PC-9 (cell line): ENCODE measurements around the gene YIPF6. TPM values are rescaled to one million over a fixed set of nuclear protein-coding genes. Genes with fewer than 3 reads are reported as not detected.

Experiments
- BruUV-seq: library from RNA; stranded (reverse); fragments of 400-500 nt; replicated peaks from 2 replicates; lab custom pipeline; 2021; lab: Mats Ljungman, UMichigan
- CTCF ChIA-PET: fragments of 300-600 bp; sonication (Branson Sonifier 250); formaldehyde crosslinking; loops from one replicate; lab custom pipeline; 2022; ENCODE audit warnings: antibody characterized with exemption; lab: Charles Lee
- POLR2A ChIA-PET: fragments of 300-600 bp; sonication (Branson Sonifier 250); formaldehyde crosslinking; loops from one replicate; lab custom pipeline; 2022; ENCODE audit warnings: antibody characterized with exemption; ENCODE audit not compliant: unreplicated experiment; lab: Charles Lee
- DNase-seq, 2 experiments: peaks; one replicate each; pipeline versions ENCODE4 v3.0.0 to v3.0.0-alpha.2; 2015 to 2022; ENCODE audit warnings: mixed read lengths in 1 of 2
- H2AFZ ChIP-seq: fragments of 200-600 bp; sonication (generic); 2 replicates; pipeline ENCODE4 v1.8.1; 2017; ENCODE audit warnings: antibody characterized with exemption
- H3F3A ChIP-seq: fragments of 200-600 bp; sonication (generic); 2 replicates; pipeline ENCODE4 v1.8.1; 2017; ENCODE audit warnings: antibody characterized with exemption, mild to moderate bottlenecking, low read depth; ENCODE audit not compliant: insufficient read depth
- H3K27ac ChIP-seq: fragments of 200-600 bp; sonication (generic); 2 replicates; pipeline ENCODE4 v1.6.1; 2016; ENCODE audit warnings: mixed run types
- H3K27me3 ChIP-seq: fragments of 200-600 bp; sonication (generic); 2 replicates; pipeline ENCODE4 v1.6.1; 2016; ENCODE audit warnings: low read depth, mixed run types; ENCODE audit not compliant: insufficient read depth
- H3K36me3 ChIP-seq: fragments of 200-600 bp; sonication (generic); 2 replicates; pipeline ENCODE4 v1.6.1; 2016; ENCODE audit warnings: low read depth, mixed run types
- H3K4me1 ChIP-seq: fragments of 200-600 bp; sonication (generic); replicated peaks from 2 replicates; pipeline ENCODE4 v1.6.1; 2016; ENCODE audit warnings: mixed run types; ENCODE audit not compliant: insufficient read depth
- H3K4me2 ChIP-seq: fragments of 200-600 bp; sonication (generic); 2 replicates; pipeline ENCODE4 v1.6.1; 2017; ENCODE audit warnings: mixed run types
- H3K4me3 ChIP-seq: fragments of 200-600 bp; sonication (generic); 2 replicates; pipeline ENCODE4 v1.6.1; 2016; ENCODE audit warnings: mixed run types
- H3K79me2 ChIP-seq: fragments of 200-600 bp; sonication (generic); 2 replicates; pipeline ENCODE4 v1.6.1; 2017; ENCODE audit warnings: low read depth, mixed run types
- H3K9me2 ChIP-seq: fragments of 200-600 bp; sonication (generic); 2 replicates; pipeline ENCODE4 v1.8.1; 2017; ENCODE audit warnings: mild to moderate bottlenecking; ENCODE audit not compliant: insufficient read depth
- H3K9me3 ChIP-seq: fragments of 200-600 bp; sonication (generic); 2 replicates; pipeline ENCODE4 v1.8.1; 2016; ENCODE audit warnings: low read depth; ENCODE audit not compliant: insufficient read depth
- H4K20me1 ChIP-seq: fragments of 200-600 bp; sonication (generic); 2 replicates; pipeline ENCODE4 v1.8.1; 2017; ENCODE audit not compliant: insufficient read depth
- EZH2 ChIP-seq: fragments of 200-600 bp; sonication (generic); IDR thresholded peaks from 2 replicates; pipeline ENCODE4 v1.8.0; 2017; ENCODE audit warnings: antibody characterized with exemption, low read depth
- intact Hi-C: fragments of 100-400 bp; cut with micrococcal nuclease; formaldehyde crosslinking; loops from one replicate; pipeline ENCODE4 v1.10.0; 2022; ENCODE audit not compliant: unreplicated experiment
- total RNA-seq: library from RNA; stranded (reverse); gene quantifications from 2 replicates; pipeline ENCODE4 v1.2.3, GENCODE V29; 2021
- TF ChIP-seq, protein P1 (sequence below): fragments of 200-600 bp; sonication (generic); conservative IDR thresholded peaks from 2 replicates; pipeline ENCODE4 v1.6.1; 2017; ENCODE audit warnings: mixed run types, antibody characterized with exemption, mild to moderate bottlenecking, moderate library complexity

Gene YIPF6
- total RNA-seq, 1 experiment from 2014 or later = 49.1 TPM

DNA sequence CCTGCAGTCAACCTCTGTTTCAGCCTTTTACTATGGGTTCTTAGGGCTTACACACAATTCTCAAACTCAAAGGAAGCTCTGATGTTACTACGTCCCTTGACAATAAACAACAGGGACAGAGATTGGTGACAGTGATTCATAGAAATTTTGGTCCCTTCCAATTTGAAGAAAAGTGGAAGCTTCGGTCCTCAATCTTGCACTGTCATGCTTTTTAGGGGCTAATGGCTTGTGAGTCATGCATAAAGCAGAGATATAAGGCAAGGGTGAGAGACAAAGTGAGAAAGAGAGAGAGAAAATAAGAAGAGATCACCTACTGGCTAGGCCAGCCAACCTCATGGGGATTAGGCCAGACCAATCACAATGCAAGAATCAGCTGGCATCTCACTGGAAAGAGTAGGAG lies 85.4 kb downstream of the YIPF6 start:
- intact Hi-C loops = no loop called here
- Histone ChIP-seq H4K20me1 (no peaks in the 10 kb centered on the region), H3K27me3 (no peaks in the 10 kb centered on the region), H3K9me3 (no peaks in the 10 kb centered on the region), H3K27ac (peak overlapping the region; percentile 47), H3K36me3 (no peaks in the 10 kb centered on the region), H3K4me2 (no peak overlapping the region; the same call in 1 of the 2 replicates), H3K4me3 (no peak overlapping the region), H3F3A (0 out of 2 replicates have a peak, but pooled peaks cover 3% of the 10 kb centered on the region), H3K4me1 (peaks cover 21% of the 10 kb centered on the region), H3K79me2 (no peaks in the 10 kb centered on the region), H2AFZ (no peak overlapping the region; the same call in 1 of the 2 replicates), H3K9me2 (no peaks in the 10 kb centered on the region)
- DNase-seq = no peak
- no TSS peak for BruUV-seq
- TF ChIP-seq, protein P1, sequence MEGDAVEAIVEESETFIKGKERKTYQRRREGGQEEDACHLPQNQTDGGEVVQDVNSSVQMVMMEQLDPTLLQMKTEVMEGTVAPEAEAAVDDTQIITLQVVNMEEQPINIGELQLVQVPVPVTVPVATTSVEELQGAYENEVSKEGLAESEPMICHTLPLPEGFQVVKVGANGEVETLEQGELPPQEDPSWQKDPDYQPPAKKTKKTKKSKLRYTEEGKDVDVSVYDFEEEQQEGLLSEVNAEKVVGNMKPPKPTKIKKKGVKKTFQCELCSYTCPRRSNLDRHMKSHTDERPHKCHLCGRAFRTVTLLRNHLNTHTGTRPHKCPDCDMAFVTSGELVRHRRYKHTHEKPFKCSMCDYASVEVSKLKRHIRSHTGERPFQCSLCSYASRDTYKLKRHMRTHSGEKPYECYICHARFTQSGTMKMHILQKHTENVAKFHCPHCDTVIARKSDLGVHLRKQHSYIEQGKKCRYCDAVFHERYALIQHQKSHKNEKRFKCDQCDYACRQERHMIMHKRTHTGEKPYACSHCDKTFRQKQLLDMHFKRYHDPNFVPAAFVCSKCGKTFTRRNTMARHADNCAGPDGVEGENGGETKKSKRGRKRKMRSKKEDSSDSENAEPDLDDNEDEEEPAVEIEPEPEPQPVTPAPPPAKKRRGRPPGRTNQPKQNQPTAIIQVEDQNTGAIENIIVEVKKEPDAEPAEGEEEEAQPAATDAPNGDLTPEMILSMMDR = no peak
- no peak for TF ChIP-seq EZH2
- CTCF ChIA-PET = no interaction called here
- POLR2A ChIA-PET = no interaction called here

Other genes starting within 250 kb of the YIPF6 start
- 9.3 and 11.6 TPM in 2 replicates for gene OPHN1, start 65.6 kb upstream of the YIPF6 start, total RNA-seq
- gene STARD8, start 148.6 kb downstream of the YIPF6 start, total RNA-seq = 1.6 and 2.2 TPM in 2 replicates